ENCODE measurements around the gene EPHX1. TPM values are rescaled to one million over a fixed set of nuclear protein-coding genes. Genes with fewer than 3 reads are reported as not detected.
"Not testable (repeated sequence)": the region's sequence is repeated elsewhere in the genome, so short reads cannot be mapped to it uniquely, and the experiment has no call there.

Gene EPHX1
- total RNA-seq, 2 experiments from 2014 or later, result 1.8 to 2.4 TPM

DNA sequence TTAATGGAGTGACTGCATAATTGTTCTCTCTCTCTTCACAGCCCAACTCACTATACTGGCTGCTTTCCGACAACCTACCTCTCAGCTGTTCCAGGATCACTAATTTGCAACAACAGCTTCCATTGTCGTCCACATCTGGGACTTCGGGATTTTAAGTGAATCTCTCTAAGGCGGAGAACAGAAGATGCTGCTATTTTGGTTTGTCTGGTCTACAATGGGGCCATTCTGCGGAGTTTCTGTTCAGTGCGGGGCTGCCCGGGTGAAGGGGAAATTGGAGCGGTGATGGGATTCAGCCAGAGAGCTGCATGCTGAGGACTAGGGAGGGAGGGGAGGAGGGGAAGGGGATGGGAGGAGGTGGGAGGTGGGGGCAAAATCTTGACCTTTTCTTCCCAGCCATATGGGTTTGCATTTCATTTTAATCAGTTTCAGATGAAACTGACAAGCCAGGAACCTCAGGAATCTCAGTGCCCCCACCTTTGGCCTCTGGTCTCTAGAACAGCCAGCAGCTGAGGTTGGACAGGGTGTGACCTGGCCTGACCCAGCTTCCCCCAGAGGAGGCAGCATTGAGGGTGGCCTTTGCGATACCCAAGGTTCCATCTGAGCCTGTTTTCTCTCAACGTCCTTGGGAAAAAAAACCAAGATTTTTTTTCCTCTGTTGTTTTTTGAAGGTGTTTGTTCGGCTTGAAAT lies 39.2 kb upstream of the EPHX1 start:
- POLR2A ChIA-PET, result interaction anchor here (0.6 kb wide), 1 partner anchor 10 kb away, joined by 3 read pairs; no protein-coding TSS in a partner anchor
- H3K9me3 Mint-ChIP-seq, result no peaks in the 10 kb centered on the region
- CTCF ChIA-PET, result interaction anchor here (1.2 kb wide), 1 partner anchor 18 kb away, joined by 3 read pairs; no protein-coding TSS in a partner anchor

GRCh38 chr1:225771661-225772322 lies 38.1 kb upstream of the EPHX1 start:
- ChIA-PET POLR2A (no interaction called here), CTCF (interaction anchor here (0.6 to 1.4 kb wide), 2 partner anchors 110 to 341 kb away, joined by 4 to 7 read pairs; partner anchors contain the start of gene TMEM63A)
- Mint-ChIP-seq H3K27ac (no peak overlapping the region), H3K4me3 (no peak overlapping the region), H3K27me3 (no peaks in the 10 kb centered on the region), H3K36me3 (ENCODE audit: low read depth) (no peaks in the 10 kb centered on the region), H3K4me1 (no peaks in the 10 kb centered on the region), H3K9me3 (no peaks in the 10 kb centered on the region)
- no peak for DNase-seq

More for the DNA sequence above, 39.2 kb upstream of the EPHX1 start:
- H3K27me3 Mint-ChIP-seq, result no peaks in the 10 kb centered on the region
- no peak overlapping the region for H3K27ac Mint-ChIP-seq
- no peaks in the 10 kb centered on the region for H3K36me3 Mint-ChIP-seq (ENCODE audit: low read depth)
- H3K4me3 Mint-ChIP-seq, result no peak overlapping the region
- H3K4me1 Mint-ChIP-seq, result no peaks in the 10 kb centered on the region
- DNase-seq, result no peak

DNA sequence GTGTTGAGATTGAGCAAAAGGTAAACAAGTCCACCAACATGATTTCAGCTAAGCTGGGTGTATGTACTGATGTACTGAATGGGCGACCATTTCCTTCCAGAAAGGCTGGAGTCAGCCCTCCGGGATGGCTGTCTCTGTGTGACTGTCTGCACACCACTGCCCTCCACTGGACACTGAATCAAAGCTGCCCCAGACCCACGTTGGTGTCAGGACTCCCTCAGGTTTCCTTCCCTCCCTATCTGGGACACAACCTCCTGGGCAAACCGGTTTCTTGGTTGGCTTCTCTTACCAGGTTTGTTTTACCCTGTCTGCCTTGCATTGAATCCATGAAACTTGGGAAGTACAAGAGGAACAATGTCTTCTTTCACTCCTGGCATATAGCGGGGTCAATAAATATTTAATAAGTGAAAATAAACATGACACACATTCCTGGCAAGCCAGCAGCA lies 37.6 kb upstream of the EPHX1 start:
- POLR2A ChIA-PET, result no interaction called here
- Mint-ChIP-seq H3K27me3 (no peaks in the 10 kb centered on the region), H3K9me3 (no peaks in the 10 kb centered on the region), H3K4me1 (no peaks in the 10 kb centered on the region), H3K27ac (no peak overlapping the region), H3K36me3 (ENCODE audit: low read depth) (no peaks in the 10 kb centered on the region), H3K4me3 (no peak overlapping the region)
- CTCF ChIA-PET, result interaction anchor here (0.6 to 1.4 kb wide), 2 partner anchors 109 to 298 kb away, joined by 3 to 4 read pairs; partner anchors contain the start of gene TMEM63A
- DNase-seq, result peak; percentile 28

DNA sequence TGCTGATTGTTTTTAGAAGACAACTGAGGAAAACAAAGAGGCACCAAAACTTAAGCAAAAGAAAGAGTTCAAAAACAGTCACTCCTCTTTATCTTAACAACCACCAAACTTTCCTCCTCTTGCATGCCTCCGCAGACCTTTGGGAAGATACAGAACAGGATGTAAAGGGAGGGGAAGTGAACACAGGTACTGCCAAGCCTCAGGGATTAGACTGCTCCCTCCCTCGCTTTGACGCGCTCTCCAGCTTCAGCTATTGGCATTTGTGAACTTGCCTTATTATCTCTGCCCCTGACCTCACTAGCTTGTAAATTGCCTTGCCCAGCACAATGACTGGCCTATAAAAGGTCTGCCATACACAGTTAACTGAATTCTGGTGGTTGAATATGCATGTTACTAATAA lies 37.1 kb upstream of the EPHX1 start:
- DNase-seq, result no peak
- Mint-ChIP-seq H3K9me3 (no peaks in the 10 kb centered on the region), H3K27ac (no peak overlapping the region), H3K4me1 (no peaks in the 10 kb centered on the region), H3K36me3 (ENCODE audit: low read depth) (no peaks in the 10 kb centered on the region), H3K4me3 (no peak overlapping the region), H3K27me3 (no peaks in the 10 kb centered on the region)
- ChIA-PET CTCF (interaction anchor here (0.6 to 1.4 kb wide), 2 partner anchors 108 to 299 kb away, joined by 3 to 4 read pairs; partner anchors contain the start of gene TMEM63A), POLR2A (no interaction called here)

GRCh38 chr1:225774281-225775147 lies 35.4 kb upstream of the EPHX1 start:
- H3K4me1 Mint-ChIP-seq, result peaks cover 5% of the 10 kb centered on the region
- no peaks in the 10 kb centered on the region for H3K27me3 Mint-ChIP-seq
- ChIA-PET POLR2A (no interaction called here), CTCF (interaction anchor here (0.6 to 1.5 kb wide), 2 partner anchors 38 to 155 kb away, joined by 3 to 5 read pairs; no protein-coding TSS in a partner anchor)
- no peak overlapping the region for H3K4me3 Mint-ChIP-seq
- DNase-seq, result no peak
- H3K36me3 Mint-ChIP-seq (ENCODE audit: low read depth), result peaks cover 9% of the 10 kb centered on the region
- H3K27ac Mint-ChIP-seq, result no peak overlapping the region
- no peaks in the 10 kb centered on the region for H3K9me3 Mint-ChIP-seq

DNA sequence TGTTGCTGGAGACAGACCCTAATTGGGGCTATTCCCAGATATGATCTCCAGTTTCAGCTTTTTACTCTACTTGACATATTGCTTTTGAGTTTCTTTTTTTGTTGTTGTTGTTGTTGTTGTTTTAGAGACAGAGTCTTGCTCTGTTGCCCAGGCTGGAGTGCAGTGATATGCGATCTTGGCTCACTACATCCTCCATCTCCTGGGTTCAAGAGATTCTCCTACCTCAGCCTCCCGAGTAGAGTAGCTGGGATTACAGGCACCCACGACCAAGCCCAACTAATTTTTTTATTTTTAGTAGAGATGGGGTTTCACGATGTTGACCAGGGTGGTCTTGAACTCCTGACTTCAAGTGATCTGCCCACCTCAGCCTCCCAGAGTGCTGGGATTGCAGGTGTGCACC lies 33.6 kb upstream of the EPHX1 start:
- Mint-ChIP-seq H3K27ac (no peak overlapping the region), H3K4me3 (no peak overlapping the region), H3K4me1 (peaks cover 18% of the 10 kb centered on the region), H3K27me3 (no peaks in the 10 kb centered on the region), H3K36me3 (ENCODE audit: low read depth) (peaks cover 23% of the 10 kb centered on the region), H3K9me3 (no peaks in the 10 kb centered on the region)
- CTCF ChIA-PET, result interaction anchor here (0.9 to 3.6 kb wide), 3 partner anchors 11 to 37 kb away, joined by 3 to 19 read pairs (median 4); no protein-coding TSS in a partner anchor
- POLR2A ChIA-PET, result no interaction called here
- no peak for DNase-seq

DNA sequence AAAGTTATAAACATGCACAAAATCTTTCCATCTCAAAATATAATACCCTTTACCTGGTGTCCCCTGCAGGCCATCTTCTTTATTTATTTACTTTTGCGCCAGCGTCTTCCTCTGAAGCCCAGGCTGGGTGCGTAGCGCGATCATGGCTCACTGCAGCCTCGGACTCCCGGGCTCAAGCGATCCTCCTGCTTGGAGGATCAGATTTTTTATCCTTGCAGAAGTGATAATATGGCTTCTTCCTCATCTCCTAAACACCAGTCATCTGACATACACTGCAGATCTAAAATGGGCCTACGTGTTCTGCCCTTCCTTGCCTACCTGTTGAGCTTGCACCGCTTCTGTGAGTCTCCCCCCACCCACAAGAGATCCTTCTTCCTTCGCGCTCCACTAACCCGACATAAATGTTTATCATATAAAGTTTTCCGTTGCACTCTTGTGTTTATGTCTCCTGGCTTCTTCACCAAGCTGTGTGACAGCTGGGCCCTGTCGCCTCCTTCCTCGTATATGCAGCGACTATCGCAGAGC lies 32.8 kb upstream of the EPHX1 start:
- POLR2A ChIA-PET, result interaction anchor here (1.3 to 1.6 kb wide), 6 partner anchors 8 to 309 kb away, joined by 3 to 7 read pairs (median 6); partner anchors contain the start of genes H3-3A, PYCR2 and TMEM63A
- CTCF ChIA-PET, result interaction anchor here (0.5 to 3.6 kb wide), 34 partner anchors 9 to 326 kb away, joined by 3 to 21 read pairs (median 4); partner anchors contain the start of genes PYCR2, SDE2 and TMEM63A
- no peak for DNase-seq

DNA sequence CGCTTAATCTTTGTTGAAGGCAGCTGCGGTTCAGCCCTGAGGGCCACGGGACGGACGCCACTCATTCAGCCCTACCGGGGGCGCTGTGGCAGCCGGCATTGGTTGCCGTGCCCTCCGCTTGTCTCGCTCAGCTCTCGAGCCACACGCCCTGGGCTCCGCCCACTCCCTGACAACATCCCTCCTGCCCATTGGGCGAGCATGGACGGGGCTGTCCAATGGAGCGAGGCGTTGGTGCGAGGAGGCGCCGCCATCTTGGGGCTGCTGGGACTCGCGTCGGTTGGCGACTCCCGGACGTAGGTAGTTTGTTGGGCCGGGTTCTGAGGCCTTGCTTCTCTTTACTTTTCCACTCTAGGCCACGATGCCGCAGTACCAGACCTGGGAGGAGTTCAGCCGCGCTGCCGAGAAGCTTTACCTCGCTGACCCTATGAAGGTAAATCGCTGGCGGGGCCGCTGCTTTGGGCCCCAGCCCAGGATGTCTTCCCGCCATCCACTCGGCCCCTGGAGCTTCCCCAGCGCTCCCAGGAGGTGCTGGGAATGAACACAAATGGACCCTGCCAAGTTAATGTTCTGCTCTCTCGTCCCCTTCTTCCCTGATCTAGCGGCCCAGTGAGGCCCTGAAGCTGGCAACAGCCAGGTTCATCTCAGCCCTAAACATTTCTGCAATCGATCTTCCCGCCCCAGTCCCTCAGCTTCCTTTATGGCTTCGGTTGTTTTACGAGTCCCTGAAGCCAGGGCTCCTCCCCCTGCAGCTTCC lies 32.2 kb upstream of the EPHX1 start, which contains the start of gene SRP9:
Gene SRP9 (plus strand): TSS at position 244 of the 754 bp plus-strand sequence. CDS start 115 bp downstream, at position 359.
- Mint-ChIP-seq H3K9me3 (no peaks in the 10 kb centered on the region), H3K4me1 (peaks cover 29% of the 10 kb centered on the region), H3K36me3 (ENCODE audit: low read depth) (peaks cover 32% of the 10 kb centered on the region), H3K27me3 (no peaks in the 10 kb centered on the region), H3K27ac (no peak within 1 kb of the TSS), H3K4me3 (no peak within 1 kb of the TSS)
- ChIA-PET POLR2A (interaction anchor here (0.6 to 1.6 kb wide), 8 partner anchors 9 to 309 kb away, joined by 3 to 7 read pairs (median 6); partner anchors contain the start of genes H3-3A, PYCR2 and TMEM63A), CTCF (interaction anchor here (0.5 to 3.6 kb wide), 40 partner anchors 8 to 327 kb away, joined by 3 to 21 read pairs (median 4); partner anchors contain the start of genes PYCR2, SDE2 and TMEM63A)
- peak; percentile 100 for DNase-seq

More for the DNA sequence above, 32.8 kb upstream of the EPHX1 start:
- no peak overlapping the region for H3K4me3 Mint-ChIP-seq
- H3K36me3 Mint-ChIP-seq (ENCODE audit: low read depth), result peaks cover 25% of the 10 kb centered on the region
- H3K9me3 Mint-ChIP-seq, result no peaks in the 10 kb centered on the region
- H3K4me1 Mint-ChIP-seq, result peaks cover 23% of the 10 kb centered on the region
- no peaks in the 10 kb centered on the region for H3K27me3 Mint-ChIP-seq
- no peak overlapping the region for H3K27ac Mint-ChIP-seq

- Mint-ChIP-seq H3K4me3 (no peak overlapping the region), H3K4me1 (peaks cover 35% of the 10 kb centered on the region), H3K9me3 (no peaks in the 10 kb centered on the region), H3K36me3 (ENCODE audit: low read depth) (peaks cover 33% of the 10 kb centered on the region), H3K27ac (no peak overlapping the region), H3K27me3 (no peaks in the 10 kb centered on the region)
- no peak for DNase-seq
- POLR2A ChIA-PET, result interaction anchor here (0.6 to 1.6 kb wide), 8 partner anchors 9 to 310 kb away, joined by 3 to 7 read pairs (median 6); partner anchors contain the start of genes H3-3A, PYCR2 and TMEM63A
- CTCF ChIA-PET, result interaction anchor here (0.6 to 3.6 kb wide), 26 partner anchors 8 to 327 kb away, joined by 3 to 21 read pairs (median 4); partner anchors contain the start of genes PYCR2 and SDE2
These were observed 31.6 kb upstream of the EPHX1 start for GRCh38 chr1:225778337-225778669.

DNA sequence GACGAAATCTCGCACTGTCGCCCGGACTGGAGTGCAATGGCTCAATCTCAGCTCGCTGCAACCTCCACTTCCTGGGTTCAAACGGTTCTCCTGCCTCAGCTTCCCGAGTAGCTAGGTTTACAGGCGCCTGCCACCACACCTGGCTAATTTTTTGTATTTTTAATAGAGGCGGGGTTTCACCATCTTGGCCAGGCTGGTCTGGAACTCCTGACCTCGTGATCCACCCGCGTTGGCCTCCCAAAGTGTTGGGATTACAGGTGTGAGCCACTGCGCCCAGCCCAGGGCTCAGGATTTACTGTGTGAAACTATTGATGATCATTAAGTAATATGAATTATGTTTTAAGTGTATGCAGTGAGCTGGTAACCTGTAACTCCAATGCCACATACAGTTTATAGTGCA lies 30.8 kb upstream of the EPHX1 start:
- DNase-seq, H3K27me3 Mint-ChIP-seq, H3K9me3 Mint-ChIP-seq, H3K4me3 Mint-ChIP-seq, H3K27ac Mint-ChIP-seq, POLR2A ChIA-PET: not testable (repeated sequence)
- Mint-ChIP-seq H3K36me3 (ENCODE audit: low read depth) (peaks cover 40% of the 10 kb centered on the region), H3K4me1 (peaks cover 42% of the 10 kb centered on the region)
- CTCF ChIA-PET, result interaction anchor here (0.6 to 2.6 kb wide), 5 partner anchors 15 to 305 kb away, joined by 3 to 7 read pairs (median 4); no protein-coding TSS in a partner anchor

GRCh38 chr1:225780134-225780533 lies 29.8 kb upstream of the EPHX1 start:
- Mint-ChIP-seq H3K36me3 (ENCODE audit: low read depth) (peaks cover 43% of the 10 kb centered on the region), H3K27ac (no peak overlapping the region), H3K4me1 (peaks cover 42% of the 10 kb centered on the region), H3K4me3 (peak overlapping the region; percentile 33), H3K27me3 (no peaks in the 10 kb centered on the region), H3K9me3 (no peaks in the 10 kb centered on the region)
- DNase-seq, result no peak
- ChIA-PET CTCF (interaction anchor here (0.6 to 2.6 kb wide), 4 partner anchors 12 to 462 kb away, joined by 3 to 7 read pairs (median 4); no protein-coding TSS in a partner anchor), POLR2A (no interaction called here)

Measured in activated CD4-positive, alpha-beta T cell treated with anti-CD3 and anti-CD28 coated beads, Interleukin-2, amount 10 ng/mL, durations not matched to agents 7 days and 5 days (primary cell).